NB4 (cell line): Measurements from ENCODE around the gene OCIAD1.

Experiments
- DNase-seq: peaks from one replicate; pipeline ENCODE4 v3.0.0; 2010; ENCODE audit warnings: low read depth
- H3K4me3 ChIP-seq: one replicate; pipeline ENCODE4 v1.5.1; 2011; ENCODE audit warnings: mild to moderate bottlenecking, low read depth, low read length, moderate library complexity
- CTCF ChIP-seq: IDR thresholded peaks from one replicate; pipeline ENCODE4 v1.5.1; 2012; ENCODE audit warnings: low read depth, low read length
- MYC ChIP-seq: IDR thresholded peaks from 2 replicates; pipeline ENCODE4 v1.6.1; 2011; ENCODE audit warnings: low read depth, low read length
- POLR2A ChIP-seq: IDR thresholded peaks from 2 replicates; pipeline ENCODE4 v1.6.1; 2011; ENCODE audit warnings: mild to moderate bottlenecking; ENCODE audit not compliant: insufficient read length; ENCODE audit errors: extremely low read depth
- TF ChIP-seq, protein P1 (sequence below): IDR thresholded peaks from 2 replicates; pipeline ENCODE4 v1.6.1; 2011; ENCODE audit warnings: low read depth, low read length

The OCIAD1 gene

DNA sequence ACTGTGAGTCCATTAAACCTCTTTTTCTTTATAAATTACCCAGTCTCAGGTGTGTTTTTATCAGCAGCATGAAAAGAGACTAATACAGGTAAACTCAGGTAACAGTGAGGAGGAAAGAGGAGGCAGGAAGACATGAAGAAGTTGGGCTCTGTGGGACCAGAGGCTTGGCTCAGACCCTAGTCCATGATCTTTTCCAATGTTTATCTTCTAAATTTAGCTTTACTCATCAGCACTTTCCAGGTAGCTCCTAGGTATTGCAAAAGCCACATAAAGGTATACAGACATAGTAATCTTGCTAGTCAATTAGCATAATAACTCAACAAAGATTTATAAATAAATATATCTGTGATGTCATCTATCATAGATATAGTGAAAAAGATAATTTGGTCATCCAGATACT is 39.6 kb upstream of the OCIAD1 start:
- DNase-seq = no peak

GRCh38 chr4:48792348-48793006 is 38.4 kb upstream of the OCIAD1 start:
- DNase-seq = peak; percentile 27
- H3K4me3 ChIP-seq = no peak overlapping the region
- TF ChIP-seq MYC = no peak
- TF ChIP-seq POLR2A = no peak
- TF ChIP-seq, protein P1, sequence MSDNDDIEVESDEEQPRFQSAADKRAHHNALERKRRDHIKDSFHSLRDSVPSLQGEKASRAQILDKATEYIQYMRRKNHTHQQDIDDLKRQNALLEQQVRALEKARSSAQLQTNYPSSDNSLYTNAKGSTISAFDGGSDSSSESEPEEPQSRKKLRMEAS = no peak
- no peak for TF ChIP-seq CTCF

More for the DNA sequence above, 39.6 kb upstream of the OCIAD1 start:
- no peak for TF ChIP-seq CTCF
- no peak for TF ChIP-seq POLR2A
- TF ChIP-seq MYC = no peak
- TF ChIP-seq, protein P1 = no peak
- no peak overlapping the region for H3K4me3 ChIP-seq

DNA sequence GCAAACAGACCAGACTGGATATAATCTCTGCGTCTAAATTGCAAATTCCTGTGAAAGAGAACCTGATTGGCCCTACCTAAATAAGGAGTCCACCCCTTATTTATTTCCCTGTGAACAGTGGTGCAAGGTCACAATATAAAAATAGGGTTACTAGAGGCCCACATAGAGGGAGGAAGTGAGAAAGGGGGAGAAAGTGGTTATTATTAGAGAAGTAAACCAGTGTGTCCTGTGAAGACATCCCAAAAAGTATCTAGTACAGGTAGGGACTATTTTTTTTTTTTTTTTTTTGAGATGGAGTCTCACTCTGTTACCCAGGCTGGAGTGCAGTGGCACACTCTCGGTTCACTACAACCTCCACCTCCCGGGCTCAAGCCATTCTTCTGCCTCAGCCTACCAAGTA is 35.8 kb upstream of the OCIAD1 start:
- H3K4me3 ChIP-seq = no peak overlapping the region
- DNase-seq = no peak
- no peak for TF ChIP-seq MYC
- TF ChIP-seq, protein P1 = no peak
- no peak for TF ChIP-seq CTCF
- TF ChIP-seq POLR2A = no peak

DNA sequence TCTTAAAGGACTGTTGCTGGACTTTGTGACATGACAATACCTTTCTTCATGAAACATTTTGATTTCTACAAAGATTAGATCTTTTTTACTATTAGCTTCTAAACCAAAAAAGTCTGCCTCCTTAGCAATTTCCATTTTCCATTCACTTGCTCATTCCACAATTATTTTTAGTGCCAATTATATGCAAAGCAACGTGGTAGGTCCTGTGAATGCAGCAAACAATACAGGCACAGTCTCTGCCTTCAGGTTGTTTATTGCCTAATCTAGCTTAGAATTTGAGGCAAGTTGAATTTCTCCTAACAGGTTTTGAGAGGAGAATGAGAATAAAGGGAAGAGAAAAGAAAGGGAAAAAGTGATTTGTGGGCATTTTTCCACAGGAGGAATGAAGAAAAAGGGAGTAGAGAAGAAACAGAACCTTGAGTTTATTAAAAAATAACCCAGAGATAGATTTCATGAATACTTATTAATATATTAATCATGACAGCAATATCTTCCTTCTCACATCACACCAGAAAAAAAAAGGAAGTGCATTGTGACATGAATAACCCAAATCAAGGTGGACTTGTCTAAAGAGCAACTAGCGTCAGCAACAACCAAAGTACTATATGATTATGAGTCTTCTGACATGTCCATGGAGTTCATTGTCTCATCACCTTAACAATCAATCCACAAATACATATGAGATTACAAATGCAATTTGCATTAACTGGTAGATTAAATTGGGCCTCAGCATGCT is 34.5 kb upstream of the OCIAD1 start:
- no peak overlapping the region for H3K4me3 ChIP-seq
- TF ChIP-seq MYC (no peak), CTCF (no peak), POLR2A (no peak)
- TF ChIP-seq, protein P1 = no peak
- DNase-seq = no peak

DNA sequence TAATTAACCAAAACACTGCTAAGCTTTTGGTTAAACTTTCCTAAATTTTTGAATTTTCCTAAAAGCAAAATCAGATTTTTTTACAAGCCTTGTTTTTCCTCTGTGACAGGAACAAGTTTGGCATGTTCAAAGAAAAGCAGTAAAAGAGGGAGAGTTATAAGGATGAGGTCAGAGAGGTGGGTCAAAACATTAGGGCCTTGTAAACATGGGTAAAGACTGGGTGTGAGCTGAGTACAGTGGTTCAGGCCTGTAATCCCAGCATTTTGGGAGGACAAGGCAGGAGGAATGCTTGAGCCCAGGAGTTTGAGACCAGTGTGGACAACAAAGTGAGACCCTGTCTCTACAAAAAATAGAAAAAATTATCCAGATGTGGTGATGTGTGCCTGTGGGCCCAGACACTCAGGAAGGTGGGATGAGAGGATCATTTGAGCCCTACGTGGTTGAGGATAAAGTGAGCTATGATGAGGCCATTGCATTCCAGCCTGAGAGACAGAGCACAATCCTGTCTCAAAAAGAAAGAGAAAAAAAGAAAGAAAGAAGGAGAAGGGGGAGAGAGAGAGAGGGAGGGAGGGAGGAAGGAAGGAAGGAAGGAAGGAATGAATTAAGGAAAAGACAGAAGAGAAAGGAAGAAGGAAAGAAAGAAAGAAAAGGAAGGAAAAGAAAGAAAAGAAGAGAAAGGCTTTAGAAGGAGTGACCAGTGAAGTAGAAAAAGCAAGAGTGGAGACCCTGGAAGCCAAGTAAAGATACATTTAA is 33.8 kb upstream of the OCIAD1 start:
- H3K4me3 ChIP-seq = no peak overlapping the region
- TF ChIP-seq CTCF (no peak), MYC (no peak), POLR2A (no peak)
- TF ChIP-seq, protein P1 = no peak

More for the DNA sequence above, 33.8 kb upstream of the OCIAD1 start:
- no peak for DNase-seq
